Fibroblast of the aortic adventitia (primary cell): ENCODE results near the gene PTPRC. TPM values are rescaled to one million over a fixed set of nuclear protein-coding genes. Genes with fewer than 3 reads are reported as not detected.

Experiments used
- DNase-seq: peaks from one replicate; pipeline ENCODE4 v3.0.0-alpha.2; 2010; ENCODE audit warnings: low read depth
- H3K4me3 ChIP-seq: 2 replicates; pipeline ENCODE4 v1.5.1; 2011; ENCODE audit warnings: low read depth, mild to moderate bottlenecking, control low read depth, low read length, moderate library complexity
- total RNA-seq: library from RNA; depleted of rRNA; stranded (reverse); fragments of >200 nt; gene quantifications from 2 replicates; pipeline ENCODE4 v1.2.3, GENCODE V29; 2012; ENCODE audit warnings: low replicate concordance
- TF ChIP-seq, protein P1 (sequence below): IDR thresholded peaks from 2 replicates; pipeline ENCODE4 v1.5.1; 2011; ENCODE audit warnings: mild to moderate bottlenecking, low read length, control low read depth, inconsistent platforms; ENCODE audit not compliant: insufficient read depth

Gene PTPRC
- total RNA-seq, 1 donor = 0.09 TPM

- TF ChIP-seq, protein P1, sequence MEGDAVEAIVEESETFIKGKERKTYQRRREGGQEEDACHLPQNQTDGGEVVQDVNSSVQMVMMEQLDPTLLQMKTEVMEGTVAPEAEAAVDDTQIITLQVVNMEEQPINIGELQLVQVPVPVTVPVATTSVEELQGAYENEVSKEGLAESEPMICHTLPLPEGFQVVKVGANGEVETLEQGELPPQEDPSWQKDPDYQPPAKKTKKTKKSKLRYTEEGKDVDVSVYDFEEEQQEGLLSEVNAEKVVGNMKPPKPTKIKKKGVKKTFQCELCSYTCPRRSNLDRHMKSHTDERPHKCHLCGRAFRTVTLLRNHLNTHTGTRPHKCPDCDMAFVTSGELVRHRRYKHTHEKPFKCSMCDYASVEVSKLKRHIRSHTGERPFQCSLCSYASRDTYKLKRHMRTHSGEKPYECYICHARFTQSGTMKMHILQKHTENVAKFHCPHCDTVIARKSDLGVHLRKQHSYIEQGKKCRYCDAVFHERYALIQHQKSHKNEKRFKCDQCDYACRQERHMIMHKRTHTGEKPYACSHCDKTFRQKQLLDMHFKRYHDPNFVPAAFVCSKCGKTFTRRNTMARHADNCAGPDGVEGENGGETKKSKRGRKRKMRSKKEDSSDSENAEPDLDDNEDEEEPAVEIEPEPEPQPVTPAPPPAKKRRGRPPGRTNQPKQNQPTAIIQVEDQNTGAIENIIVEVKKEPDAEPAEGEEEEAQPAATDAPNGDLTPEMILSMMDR = no peak
- no peak for DNase-seq
- no peak overlapping the region for H3K4me3 ChIP-seq
Observed at GRCh38 chr1:198662821-198663220, 24.0 kb downstream of the PTPRC start.

DNA sequence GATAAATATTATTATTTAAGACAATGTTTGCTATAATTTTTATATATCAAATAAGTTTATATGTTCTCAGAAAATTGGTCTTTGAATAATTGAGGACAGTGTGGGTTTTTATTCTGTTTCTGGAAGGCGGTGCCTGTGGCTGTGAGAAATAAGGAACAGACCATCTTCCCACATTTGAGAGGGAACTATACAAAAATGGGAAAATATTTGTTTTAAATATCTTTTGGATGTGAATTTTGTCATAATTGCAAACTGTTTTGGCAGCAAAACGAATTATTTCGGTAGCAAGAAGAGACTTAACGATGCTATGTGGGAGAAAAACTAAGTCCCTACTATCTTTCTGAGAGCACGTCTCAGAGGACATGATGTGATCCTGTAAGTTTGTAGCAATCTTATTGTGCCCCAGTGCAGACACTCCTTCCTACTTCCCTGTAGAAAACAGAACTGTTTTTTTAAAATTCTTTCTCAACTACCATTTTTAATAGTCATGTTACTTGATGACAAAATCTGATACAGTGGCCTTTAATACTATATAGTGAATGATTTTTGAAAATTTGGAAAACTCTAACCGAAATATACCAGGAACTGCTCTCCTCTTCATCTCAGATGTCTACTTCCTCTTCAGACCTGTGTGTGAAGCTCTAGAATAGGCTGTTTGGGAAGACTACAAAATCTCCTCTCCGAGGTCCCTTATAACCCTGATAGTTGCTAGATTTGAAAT, 25.4 kb downstream of the PTPRC start:
- H3K4me3 ChIP-seq = no peak overlapping the region
- TF ChIP-seq, protein P1 = no peak

GRCh38 chr1:198667186-198667585, 28.3 kb downstream of the PTPRC start:
- TF ChIP-seq, protein P1 = no peak
- H3K4me3 ChIP-seq = no peak overlapping the region
- DNase-seq = peak; percentile 52

More for the DNA sequence above, 25.4 kb downstream of the PTPRC start:
- no peak for DNase-seq

- H3K4me3 ChIP-seq = no peak overlapping the region
- DNase-seq = no peak
- TF ChIP-seq, protein P1 = no peak
Observed at GRCh38 chr1:198667807-198668206, 29.0 kb downstream of the PTPRC start.

- TF ChIP-seq, protein P1 = no peak
- no peak overlapping the region for H3K4me3 ChIP-seq
- DNase-seq = peak; percentile 88
Observed at GRCh38 chr1:198669023-198669698, 30.3 kb downstream of the PTPRC start.

DNA sequence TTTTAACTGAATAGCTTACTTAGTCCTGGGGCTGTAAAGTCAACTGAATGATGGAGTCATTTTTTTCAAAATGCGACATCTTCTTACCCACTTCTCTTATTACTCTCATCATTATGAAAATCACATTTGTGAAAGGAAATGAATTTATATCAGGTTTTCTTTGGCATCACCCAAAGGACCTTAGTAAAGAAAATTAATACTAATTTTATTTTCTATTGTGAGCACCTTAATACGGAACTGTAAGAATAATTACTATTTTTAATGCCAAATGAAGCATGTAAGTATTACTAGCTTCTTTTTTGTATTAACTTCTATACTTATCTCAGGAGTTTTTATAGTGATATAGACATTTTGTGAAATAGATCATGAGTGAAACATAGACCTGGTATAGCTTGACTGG, 30.9 kb downstream of the PTPRC start:
- H3K4me3 ChIP-seq = no peak overlapping the region
- TF ChIP-seq, protein P1 = no peak
- no peak for DNase-seq
